ENCODE measurements around the gene SLC35F6.

DNA sequence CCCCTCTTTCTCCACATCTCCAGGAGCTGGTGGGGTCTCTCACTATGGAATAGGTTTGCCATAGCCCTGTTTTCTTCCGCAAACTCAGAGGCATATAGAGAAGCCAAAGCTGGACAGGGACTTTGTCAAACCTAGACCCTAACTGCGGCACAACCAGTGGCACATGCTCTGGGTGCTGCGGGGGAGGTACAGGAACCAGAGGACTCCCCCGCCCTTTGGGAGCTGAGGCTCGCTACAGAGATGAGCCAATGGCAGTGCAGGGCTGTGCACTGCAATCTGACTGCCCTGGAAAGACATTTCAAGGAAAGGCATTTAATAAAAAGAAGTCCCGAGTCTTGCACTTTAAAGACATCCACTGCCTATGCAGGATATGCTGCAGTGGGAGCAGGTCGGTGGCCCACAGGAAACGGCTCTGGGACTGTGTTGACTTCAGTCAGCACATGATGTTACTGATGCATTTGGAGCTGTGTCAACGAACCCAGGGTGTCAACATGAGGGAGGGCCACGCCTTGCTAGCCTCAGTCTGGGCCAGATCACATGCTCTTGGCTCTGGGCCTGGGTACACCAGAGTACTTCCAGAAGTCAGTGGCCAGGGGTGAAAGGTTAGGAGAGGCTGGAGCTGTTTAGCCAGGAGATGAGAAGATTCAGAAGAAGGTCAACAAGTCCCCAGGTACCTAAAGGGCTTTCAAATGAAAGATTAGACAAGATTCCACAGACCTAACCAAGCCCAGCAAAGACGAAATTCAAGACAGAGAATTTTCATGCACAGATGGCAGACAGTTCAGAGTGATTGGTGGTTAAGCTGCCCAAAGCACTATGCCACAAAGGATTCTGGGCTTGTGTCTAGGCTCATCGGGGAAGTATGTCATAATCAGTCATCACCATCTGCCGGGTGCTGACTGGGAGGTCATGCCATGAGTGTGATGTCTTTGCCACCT lies 8.2 kb downstream of the SLC35F6 start:
- TF ChIP-seq POU5F1 (IDR thresholded peaks at IDR 0.05; ENCODE audit: borderline replicate concordance, low read depth, low read length, partially characterized antibody) (no peak), CBX5 (IDR thresholded peaks at IDR 0.05; ENCODE audit: borderline replicate concordance, low read depth) (no peak), NR3C1 (CRISPR knock-in tag; IDR thresholded peaks at IDR 0.05) (no peak), MAFK (IDR thresholded peaks at IDR 0.05; ENCODE audit: low read length) (no peak), POLR2AphosphoS5 (IDR thresholded peaks at IDR 0.05; ENCODE audit: control insufficient read depth, insufficient read depth, low read depth, low read length) (no peak), MTF1 (CRISPR knock-in tag; IDR thresholded peaks at IDR 0.05; ENCODE audit: borderline replicate concordance) (no peak), ZBTB7A (IDR thresholded peaks at IDR 0.05; ENCODE audit: borderline replicate concordance, control insufficient read depth, low read depth, low read length) (no peak), CREBBP (IDR thresholded peaks at IDR 0.05; ENCODE audit: low read depth, low read length) (no peak), BHLHE40 (IDR thresholded peaks at IDR 0.05; ENCODE audit: low read length) (peak; percentile 72)
- TF ChIP-seq, protein P1, sequence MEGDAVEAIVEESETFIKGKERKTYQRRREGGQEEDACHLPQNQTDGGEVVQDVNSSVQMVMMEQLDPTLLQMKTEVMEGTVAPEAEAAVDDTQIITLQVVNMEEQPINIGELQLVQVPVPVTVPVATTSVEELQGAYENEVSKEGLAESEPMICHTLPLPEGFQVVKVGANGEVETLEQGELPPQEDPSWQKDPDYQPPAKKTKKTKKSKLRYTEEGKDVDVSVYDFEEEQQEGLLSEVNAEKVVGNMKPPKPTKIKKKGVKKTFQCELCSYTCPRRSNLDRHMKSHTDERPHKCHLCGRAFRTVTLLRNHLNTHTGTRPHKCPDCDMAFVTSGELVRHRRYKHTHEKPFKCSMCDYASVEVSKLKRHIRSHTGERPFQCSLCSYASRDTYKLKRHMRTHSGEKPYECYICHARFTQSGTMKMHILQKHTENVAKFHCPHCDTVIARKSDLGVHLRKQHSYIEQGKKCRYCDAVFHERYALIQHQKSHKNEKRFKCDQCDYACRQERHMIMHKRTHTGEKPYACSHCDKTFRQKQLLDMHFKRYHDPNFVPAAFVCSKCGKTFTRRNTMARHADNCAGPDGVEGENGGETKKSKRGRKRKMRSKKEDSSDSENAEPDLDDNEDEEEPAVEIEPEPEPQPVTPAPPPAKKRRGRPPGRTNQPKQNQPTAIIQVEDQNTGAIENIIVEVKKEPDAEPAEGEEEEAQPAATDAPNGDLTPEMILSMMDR (IDR thresholded peaks at IDR 0.05 in 2 of 3, conservative IDR thresholded peaks at IDR 0.05 in 1 of 3; ENCODE audit: insufficient read depth in 2 of 3, low read depth in 1 of 3, low read length in 3 of 3): no peak
- TF ChIP-seq, protein P2, sequence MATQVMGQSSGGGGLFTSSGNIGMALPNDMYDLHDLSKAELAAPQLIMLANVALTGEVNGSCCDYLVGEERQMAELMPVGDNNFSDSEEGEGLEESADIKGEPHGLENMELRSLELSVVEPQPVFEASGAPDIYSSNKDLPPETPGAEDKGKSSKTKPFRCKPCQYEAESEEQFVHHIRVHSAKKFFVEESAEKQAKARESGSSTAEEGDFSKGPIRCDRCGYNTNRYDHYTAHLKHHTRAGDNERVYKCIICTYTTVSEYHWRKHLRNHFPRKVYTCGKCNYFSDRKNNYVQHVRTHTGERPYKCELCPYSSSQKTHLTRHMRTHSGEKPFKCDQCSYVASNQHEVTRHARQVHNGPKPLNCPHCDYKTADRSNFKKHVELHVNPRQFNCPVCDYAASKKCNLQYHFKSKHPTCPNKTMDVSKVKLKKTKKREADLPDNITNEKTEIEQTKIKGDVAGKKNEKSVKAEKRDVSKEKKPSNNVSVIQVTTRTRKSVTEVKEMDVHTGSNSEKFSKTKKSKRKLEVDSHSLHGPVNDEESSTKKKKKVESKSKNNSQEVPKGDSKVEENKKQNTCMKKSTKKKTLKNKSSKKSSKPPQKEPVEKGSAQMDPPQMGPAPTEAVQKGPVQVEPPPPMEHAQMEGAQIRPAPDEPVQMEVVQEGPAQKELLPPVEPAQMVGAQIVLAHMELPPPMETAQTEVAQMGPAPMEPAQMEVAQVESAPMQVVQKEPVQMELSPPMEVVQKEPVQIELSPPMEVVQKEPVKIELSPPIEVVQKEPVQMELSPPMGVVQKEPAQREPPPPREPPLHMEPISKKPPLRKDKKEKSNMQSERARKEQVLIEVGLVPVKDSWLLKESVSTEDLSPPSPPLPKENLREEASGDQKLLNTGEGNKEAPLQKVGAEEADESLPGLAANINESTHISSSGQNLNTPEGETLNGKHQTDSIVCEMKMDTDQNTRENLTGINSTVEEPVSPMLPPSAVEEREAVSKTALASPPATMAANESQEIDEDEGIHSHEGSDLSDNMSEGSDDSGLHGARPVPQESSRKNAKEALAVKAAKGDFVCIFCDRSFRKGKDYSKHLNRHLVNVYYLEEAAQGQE (IDR thresholded peaks at IDR 0.05; ENCODE audit: borderline replicate concordance): peak; percentile 38
- TF ChIP-seq, protein P2 (CRISPR knock-in tag; IDR thresholded peaks at IDR 0.05; ENCODE audit: low read depth): no peak
- TF ChIP-seq, protein P3, sequence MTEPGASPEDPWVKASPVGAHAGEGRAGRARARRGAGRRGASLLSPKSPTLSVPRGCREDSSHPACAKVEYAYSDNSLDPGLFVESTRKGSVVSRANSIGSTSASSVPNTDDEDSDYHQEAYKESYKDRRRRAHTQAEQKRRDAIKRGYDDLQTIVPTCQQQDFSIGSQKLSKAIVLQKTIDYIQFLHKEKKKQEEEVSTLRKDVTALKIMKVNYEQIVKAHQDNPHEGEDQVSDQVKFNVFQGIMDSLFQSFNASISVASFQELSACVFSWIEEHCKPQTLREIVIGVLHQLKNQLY (CRISPR knock-in tag; conservative IDR thresholded peaks at IDR 0.05): no peak

Data from K562 (cell line).